Kasumi-1 (cell line): ENCODE measurements around the gene ZDHHC23.

ENCODE experiments used
- DNase-seq, 2 experiments: peaks; one replicate each; lab custom pipeline; 2025; lab: John Stamatoyannopoulos, UW

ZDHHC23 gene

DNA sequence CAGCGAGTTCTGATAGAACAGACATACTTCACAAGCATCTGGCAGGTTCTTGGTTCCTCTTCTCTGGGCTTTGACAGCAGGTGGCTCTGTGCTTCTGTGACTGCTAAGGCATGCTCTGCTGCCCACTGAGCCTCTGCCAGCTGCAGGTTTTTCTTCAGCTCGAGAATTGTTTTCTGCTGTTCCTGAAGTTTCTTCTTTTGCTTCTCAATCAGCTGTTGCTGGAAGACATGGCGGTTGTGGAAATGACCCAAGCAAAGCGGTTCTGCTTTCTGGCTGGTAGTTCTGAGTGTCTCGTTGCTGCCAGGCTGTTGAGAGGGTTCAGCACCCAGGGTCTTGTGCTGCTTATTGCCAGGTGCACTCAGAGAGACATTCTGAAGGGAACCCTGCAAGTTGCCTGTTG lies 57.7 kb downstream of the ZDHHC23 start:
- DNase-seq: no peak

DNA sequence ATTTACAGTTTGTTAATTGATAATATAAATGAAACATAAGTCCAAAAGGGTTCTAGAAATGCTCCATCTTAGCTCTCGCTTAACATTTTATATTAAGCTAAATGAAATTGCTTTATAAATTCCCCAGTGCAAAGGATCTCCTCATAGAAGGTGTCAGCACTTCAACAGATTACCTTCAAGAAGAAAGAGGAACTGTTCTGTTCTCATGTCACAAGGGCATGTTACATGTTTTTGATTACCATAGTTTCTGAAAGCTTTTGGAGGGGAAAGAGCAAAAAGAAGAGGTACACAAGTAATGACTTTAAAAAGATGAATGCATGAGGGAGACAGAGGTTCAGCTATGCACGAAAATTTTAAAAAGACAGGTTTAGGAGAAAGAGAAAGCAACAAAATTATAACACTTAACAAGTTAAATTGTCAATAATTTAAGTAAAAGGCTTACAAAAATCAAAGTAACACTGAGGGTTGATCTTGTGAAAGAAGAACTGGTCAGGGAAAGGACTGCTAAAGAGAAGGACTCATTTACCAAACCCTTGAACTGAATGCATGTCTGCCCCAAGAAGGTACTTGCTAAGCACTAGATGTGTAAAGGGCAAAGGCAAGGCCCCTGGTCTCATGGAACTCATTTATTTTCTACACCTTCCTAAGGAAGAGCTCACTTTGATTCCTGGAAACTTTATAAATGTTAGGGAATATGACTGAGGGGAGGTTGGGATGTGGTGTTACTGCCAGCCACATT lies 63.4 kb downstream of the ZDHHC23 start:
- DNase-seq: peak in 1 of 2 experiments; percentile 31
